Aorta (tissue), 5 donors: ENCODE results near the gene NDUFB3. TPM values are rescaled to one million over a fixed set of nuclear protein-coding genes. Genes with fewer than 3 reads are reported as not detected.
A peak's percentile ranks its signal among the peaks of the same experiment; 100 is the strongest.
"Not testable (repeated sequence)": the region's sequence is repeated elsewhere in the genome, so short reads cannot be mapped to it uniquely, and the experiment has no call there.

Source experiments
- ATAC-seq: fragments of 200-7000 bp; cut with Tn5 transposase; one replicate; pipeline ENCODE4 v1.9.1; 2022; ENCODE audit warnings: moderate library complexity; ENCODE audit not compliant: low FRiP score
- DNase-seq, 2 donors: peaks; one replicate each; pipeline ENCODE4 v3.0.0-alpha.2; 2020
- H3K27ac ChIP-seq, 2 donors: one replicate each; pipeline ENCODE4 v1.5.1; 2013; ENCODE audit warnings: low read length in 2 of 2, mild to moderate bottlenecking in 2 of 2, moderate library complexity in 2 of 2, control low read depth in 1 of 2, inconsistent platforms in 1 of 2, low read depth in 1 of 2
- H3K27me3 ChIP-seq, 2 donors: one replicate each; pipeline ENCODE4 v1.6.1; 2013; ENCODE audit warnings: control low read depth in 1 of 2, low read length in 1 of 2, mild to moderate bottlenecking in 1 of 2, moderate library complexity in 1 of 2; ENCODE audit not compliant: insufficient read depth in 2 of 2, control insufficient read depth in 1 of 2
- H3K36me3 ChIP-seq, 2 donors: one replicate each; pipeline ENCODE4 v1.6.1; 2013; ENCODE audit warnings: control low read depth in 1 of 2, low read length in 1 of 2, mild to moderate bottlenecking in 1 of 2; ENCODE audit not compliant: insufficient read depth in 2 of 2, control insufficient read depth in 1 of 2
- H3K4me1 ChIP-seq, 2 donors: one replicate each; pipeline ENCODE4 v1.6.1; 2013; ENCODE audit warnings: low read length in 2 of 2, control low read depth in 1 of 2, mild to moderate bottlenecking in 1 of 2, moderate library complexity in 1 of 2; ENCODE audit not compliant: insufficient read depth in 2 of 2, control insufficient read depth in 1 of 2
- H3K4me3 ChIP-seq, 2 donors: one replicate each; pipeline ENCODE4 v1.5.1; 2013; ENCODE audit warnings: low read length in 2 of 2, control low read depth in 1 of 2, mild to moderate bottlenecking in 1 of 2
- H3K9me3 ChIP-seq: one replicate; pipeline ENCODE4 v1.6.1; 2013; ENCODE audit warnings: mild to moderate bottlenecking, low read length; ENCODE audit not compliant: control insufficient read depth
- WGBS, 2 donors: extraction: QIAGEN DNeasy Blood & Tissue Kit; methylation state at CpG; one replicate each; pipeline ENCODE4 v1.1.7; 2013; 5-methylcytosine and 5-hydroxymethylcytosine counted together
- intact Hi-C, 2 donors: fragments of 100-400 bp; cut with DNase I; formaldehyde crosslinking; loops; one replicate each; pipeline versions ENCODE4 v1.14.2 to v1.15.0; 2022
- polyA plus RNA-seq, 2 donors: library from polyadenylated mRNA; stranded (reverse); fragments of 200-250 nt; gene quantifications; one replicate each; pipeline ENCODE4 v1.2.3, GENCODE V29; 2013
- total RNA-seq, 2 donors: library from RNA; stranded (reverse); fragmentation: NEBNext Ultra II Directional; extraction: Animal tissue kit (Norgen Biotek cat#: 25700); gene quantifications; one replicate each; pipeline ENCODE4 v1.2.1, GENCODE V29; 2021
- donor health status: healthy with polysubstance abuse.
- donor health status: Bipolar disorder and iron deficiency.
- donor health status: DM: no; HTN: no; CAD: no.
- donor health status: DM: no; HTN: no; CAD: no.
- donor health status: DM: yes; HTN: yes; CAD: no.

NDUFB3 gene
- total and polyA plus RNA-seq, 4 donors, result 42.7 to 152 (median 53.0) TPM

GRCh38 chr2:201116959-201117734, 45.3 kb downstream of the NDUFB3 start:
- Histone ChIP-seq H3K27me3 (no peaks in the 10 kb centered on the region), H3K36me3 (no peaks in the 10 kb centered on the region), H3K4me3 (peak overlapping the region; percentile 57 to 86), H3K4me1 (peaks cover 0 to 2% of the 10 kb centered on the region in 2 donors), H3K27ac (peak overlapping the region; percentile 87 to 91), H3K9me3 (no peaks in the 10 kb centered on the region)
- intact Hi-C loops, result loop anchor here (5.0 kb wide), 2 partner anchors 40 to 45 kb away; partner anchors contain the start of genes HYCC2 (in 1 of the 2) and NDUFB3 (in 1 of the 2)
- ATAC-seq (peak; percentile 72), DNase-seq (peak; percentile 80 to 86)
- 7% methylated on average over 22 of the region's 22 CpGs for WGBS, 2 donors

DNA sequence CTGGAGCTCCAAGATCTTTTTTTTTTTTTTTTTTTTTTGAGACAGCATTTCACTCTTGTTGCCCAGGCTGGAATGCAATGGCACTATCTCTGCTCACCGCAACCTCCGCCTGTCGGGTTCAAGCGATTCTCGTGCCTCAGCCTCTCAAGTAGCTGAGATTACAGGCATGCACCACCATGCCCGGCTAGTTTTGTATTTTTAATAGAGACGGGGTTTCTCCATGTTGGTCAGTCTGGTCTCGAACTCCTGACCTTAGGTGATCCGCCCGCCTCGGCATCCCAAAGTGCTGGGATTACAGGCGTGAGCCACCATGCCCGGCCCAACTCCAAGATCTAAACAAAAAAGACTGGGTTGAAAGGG, 45.9 kb downstream of the NDUFB3 start:
- intact Hi-C loops, result loop anchor here (5.0 kb wide), 2 partner anchors 40 to 45 kb away; partner anchors contain the start of genes HYCC2 (in 1 of the 2) and NDUFB3 (in 1 of the 2)
- 37 to 38% methylated on average over 13 of the region's 13 CpGs for WGBS, 2 donors
- H3K9me3 ChIP-seq, ATAC-seq, DNase-seq, H3K4me1 ChIP-seq, H3K36me3 ChIP-seq, H3K27me3 ChIP-seq: not testable (repeated sequence)
- Histone ChIP-seq H3K27ac (peak overlapping the region in 1 of 2 donors; percentile 87), H3K4me3 (peak overlapping the region; percentile 57 to 86)

DNA sequence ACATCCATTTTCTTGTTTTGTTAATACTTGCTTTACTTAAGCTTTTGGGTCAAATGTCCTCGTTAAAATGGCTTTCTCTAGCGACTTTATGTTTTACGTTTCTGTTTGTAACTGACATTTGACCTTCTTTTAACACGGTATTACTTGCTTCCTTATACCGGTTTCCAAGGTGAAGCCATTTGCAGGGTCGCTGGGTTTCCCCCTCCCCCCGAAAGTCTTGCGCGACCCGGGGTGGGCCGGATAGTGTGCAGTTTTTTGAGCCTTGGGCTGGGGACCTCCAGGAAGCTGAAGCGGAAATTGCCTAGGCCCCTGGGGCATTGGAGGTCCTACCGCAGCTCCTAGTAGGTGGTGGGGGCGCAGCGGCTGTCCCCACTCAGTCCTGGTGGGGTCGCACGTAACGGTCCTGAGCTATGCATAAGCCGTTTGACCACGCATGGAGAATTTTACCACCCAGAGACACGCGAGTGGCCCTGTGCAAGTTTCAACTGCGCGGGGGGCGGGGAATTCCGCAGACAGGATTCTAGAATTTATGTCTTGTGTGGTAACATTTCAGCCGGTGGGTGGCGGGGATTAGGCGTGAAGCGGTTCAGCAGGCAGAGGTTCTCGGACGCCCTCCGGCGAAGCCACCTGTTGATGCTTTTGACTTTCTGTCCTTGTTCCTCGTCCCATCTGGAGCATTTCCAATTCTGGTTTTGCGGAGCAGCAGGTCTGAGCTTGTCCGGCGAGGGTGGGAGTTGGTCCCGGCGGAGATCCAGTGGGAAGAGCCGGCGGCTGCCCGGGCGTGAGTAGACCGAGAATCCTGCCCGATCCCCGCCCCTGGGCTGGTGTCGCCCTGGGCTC, 46.5 kb downstream of the NDUFB3 start:
- H3K4me3 ChIP-seq, result peak overlapping the region; percentile 57 to 61
- H3K9me3 ChIP-seq, result no peaks in the 10 kb centered on the region
- intact Hi-C loops, result loop anchor here (5.0 kb wide), 2 partner anchors 39 to 46 kb away; partner anchors contain the start of genes HYCC2 (in 1 of the 2) and NDUFB3 (in 1 of the 2)
- H3K27me3 ChIP-seq, result no peaks in the 10 kb centered on the region
- ATAC-seq, result peak; percentile 78
- H3K27ac ChIP-seq, result peak overlapping the region in 1 of 2 donors; percentile 53
- peaks cover 0 to 2% of the 10 kb centered on the region in 2 donors for H3K4me1 ChIP-seq
- H3K36me3 ChIP-seq, result no peaks in the 10 kb centered on the region
- WGBS, 2 donors, result 2% methylated on average over 48 of the region's 48 CpGs
- peak; percentile 93 to 94 for DNase-seq

DNA sequence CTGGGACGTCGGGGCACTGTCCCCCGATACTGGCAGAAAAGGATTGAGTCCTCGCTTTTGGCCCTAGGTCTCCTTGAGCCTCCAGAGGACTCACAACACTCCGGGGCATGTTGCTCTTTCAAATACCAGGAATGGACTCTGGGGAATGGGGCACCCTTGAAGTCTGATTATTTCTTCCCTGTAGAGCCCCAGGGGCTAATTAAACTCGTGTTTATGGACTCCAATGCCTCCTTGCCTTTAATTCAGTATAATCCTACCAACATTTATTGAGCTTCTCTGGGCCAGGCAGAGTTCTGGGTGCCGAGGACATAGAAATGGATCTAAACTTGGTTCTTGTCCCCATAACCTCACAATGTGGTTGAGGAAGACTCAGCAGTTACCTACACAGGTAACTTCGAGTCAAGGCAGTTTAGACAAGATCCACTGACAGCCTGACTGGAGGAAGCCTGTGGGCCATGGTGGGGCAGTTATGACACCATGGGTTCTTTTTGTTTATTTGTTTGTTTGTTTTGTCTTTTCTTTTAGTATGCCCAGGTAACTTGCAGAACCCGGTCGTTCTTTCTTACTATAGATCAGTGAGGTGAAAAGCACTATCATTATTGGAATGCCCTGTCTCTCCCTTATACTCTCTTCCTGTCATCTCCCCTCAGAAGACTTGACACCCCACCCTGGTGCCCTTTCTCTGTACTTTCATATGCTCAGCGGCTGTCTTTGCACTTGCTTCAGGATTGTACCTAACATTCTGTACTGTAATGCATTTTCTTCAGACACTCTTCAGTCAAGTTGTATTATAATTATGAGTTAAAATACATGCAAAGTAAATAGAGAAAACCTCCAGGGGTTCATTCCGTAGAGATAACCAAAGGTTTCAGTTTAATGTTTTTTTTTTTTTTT, 47.4 kb downstream of the NDUFB3 start:
- peaks cover 0 to 2% of the 10 kb centered on the region in 2 donors for H3K4me1 ChIP-seq
- DNase-seq (no peak), ATAC-seq (no peak)
- H3K27me3 ChIP-seq, result no peaks in the 10 kb centered on the region
- peak overlapping the region in 1 of 2 donors; percentile 53 for H3K27ac ChIP-seq
- peak overlapping the region; percentile 57 to 61 for H3K4me3 ChIP-seq
- intact Hi-C loops, result loop anchor here (5.0 kb wide), 2 partner anchors 38 to 47 kb away; partner anchors contain the start of genes HYCC2 (in 1 of the 2) and NDUFB3 (in 1 of the 2)
- H3K9me3 ChIP-seq, result no peaks in the 10 kb centered on the region
- H3K36me3 ChIP-seq, result no peaks in the 10 kb centered on the region
- 30 to 31% methylated on average over 12 of the region's 12 CpGs for WGBS, 2 donors

GRCh38 chr2:201122276-201122675, 50.5 kb downstream of the NDUFB3 start:
- ATAC-seq, result no peak
- H3K4me3 ChIP-seq, result no peak overlapping the region
- WGBS, 2 donors, result 94 to 100% methylated on average over 1 of the region's 1 CpG

GRCh38 chr2:201126308-201127151, 54.7 kb downstream of the NDUFB3 start:
- intact Hi-C loops, result no loop called here
- DNase-seq (no peak), ATAC-seq (peak; percentile 23)
- H3K4me1 ChIP-seq, result peaks cover 7 to 21% of the 10 kb centered on the region in 2 donors
- H3K9me3 ChIP-seq, result no peaks in the 10 kb centered on the region
- H3K4me3 ChIP-seq, result no peak overlapping the region
- peak overlapping the region in 1 of 2 donors; percentile 68 for H3K27ac ChIP-seq
- WGBS, 2 donors, result 24 to 28% methylated on average over 9 of the region's 9 CpGs
- H3K36me3 ChIP-seq, result no peaks in the 10 kb centered on the region
- no peaks in the 10 kb centered on the region for H3K27me3 ChIP-seq

More at GRCh38 chr2:201122276-201122675, 50.5 kb downstream of the NDUFB3 start:
- Histone ChIP-seq H3K27me3 (no peaks in the 10 kb centered on the region), H3K36me3 (no peaks in the 10 kb centered on the region), H3K9me3 (no peaks in the 10 kb centered on the region), H3K4me1 (peaks cover 2 to 16% of the 10 kb centered on the region in 2 donors), H3K27ac (no peak overlapping the region)
- DNase-seq, result no peak
- intact Hi-C loops, result no loop called here

- H3K4me1 ChIP-seq, result peaks cover 7 to 23% of the 10 kb centered on the region in 2 donors
- H3K36me3 ChIP-seq, result no peaks in the 10 kb centered on the region
Observed at GRCh38 chr2:201127152-201127511, 55.3 kb downstream of the NDUFB3 start.

More at GRCh38 chr2:201127152-201127511, 55.3 kb downstream of the NDUFB3 start:
- no peaks in the 10 kb centered on the region for H3K27me3 ChIP-seq
- H3K9me3 ChIP-seq, result no peaks in the 10 kb centered on the region
- peak overlapping the region in 1 of 2 donors; percentile 74 for H3K27ac ChIP-seq
- 70 to 83% methylated on average over 2 of the region's 2 CpGs for WGBS, 2 donors
- DNase-seq (no peak), ATAC-seq (no peak)
- intact Hi-C loops, result no loop called here
- no peak overlapping the region for H3K4me3 ChIP-seq
